Pulmonary artery endothelial cell (primary cell): ENCODE results near the gene DDX3X. TPM values are rescaled to one million over a fixed set of nuclear protein-coding genes. Genes with fewer than 3 reads are reported as not detected.
"Not testable (repeated sequence)": the region's sequence is repeated elsewhere in the genome, so short reads cannot be mapped to it uniquely, and the experiment has no call there.

Source experiments
- DNase-seq: peaks from one replicate; pipeline ENCODE4 v3.0.0-alpha.2; 2011; ENCODE audit warnings: low read depth, low spot score
- total RNA-seq: library from RNA; depleted of rRNA; stranded (reverse); fragments of >200 nt; gene quantifications from 2 replicates; pipeline ENCODE4 v1.2.3, GENCODE V29; 2014

The DDX3X gene
- total RNA-seq, 1 donor from 2014 or later = 300 TPM

DNA sequence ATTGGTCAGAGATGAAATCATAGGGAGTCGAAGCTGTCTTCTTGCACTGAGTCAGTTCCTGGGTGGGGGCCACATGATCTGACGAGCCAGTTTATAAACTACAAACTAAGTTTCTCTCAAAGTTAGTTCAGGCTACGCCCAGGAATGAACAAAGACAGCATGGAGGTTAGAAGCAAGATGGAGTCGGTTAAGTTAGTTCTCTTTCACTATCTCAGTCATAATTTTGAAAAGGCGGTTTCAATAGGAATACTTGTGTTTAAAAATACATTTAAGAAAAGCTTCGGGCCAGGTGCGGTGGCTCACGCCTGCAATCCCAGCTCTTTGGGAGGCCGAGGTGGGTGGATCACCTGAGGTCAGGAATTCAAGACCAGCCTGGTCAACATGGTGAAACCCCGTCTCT, 77.3 kb downstream of the DDX3X start:
- not testable (repeated sequence) for DNase-seq

DNA sequence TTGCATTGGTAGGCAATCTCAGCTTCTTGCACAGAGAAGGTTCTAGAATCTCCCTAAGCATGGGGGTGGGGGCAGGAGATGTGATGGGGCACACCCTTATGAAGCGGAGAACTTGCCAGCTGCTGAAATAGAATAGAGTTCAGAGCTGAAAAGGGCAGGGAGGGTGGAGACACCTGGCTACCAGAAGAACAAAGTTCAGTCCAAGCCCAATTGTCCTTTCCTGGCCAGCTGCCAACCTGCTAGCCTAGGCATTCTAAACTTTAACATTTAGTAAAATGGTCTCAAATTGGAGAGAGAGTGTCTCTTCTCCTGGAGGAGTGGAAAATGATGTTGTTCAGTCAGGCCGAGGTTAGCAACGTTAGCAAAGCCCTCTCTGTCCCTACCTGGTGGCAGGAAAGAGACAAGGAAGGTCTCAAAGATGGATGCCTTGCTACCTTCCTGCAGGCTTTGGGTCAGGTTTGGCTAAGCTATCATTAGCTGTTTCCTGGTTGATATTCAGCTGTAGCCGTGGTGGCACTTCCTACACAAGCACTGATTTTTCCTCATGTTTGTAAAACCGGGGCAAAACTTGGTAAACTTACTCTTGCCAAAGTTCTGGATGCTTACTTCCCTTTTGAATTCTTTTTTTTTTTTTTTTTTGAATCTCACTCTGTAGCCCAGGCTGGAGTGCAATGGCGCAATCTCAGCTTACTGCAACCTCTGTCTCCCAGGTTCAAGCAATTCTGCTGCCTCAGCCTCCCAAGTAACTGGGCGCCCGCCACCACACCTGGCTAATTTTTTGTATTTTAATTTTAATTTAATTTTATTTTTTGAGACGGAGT, 78.5 kb downstream of the DDX3X start:
- DNase-seq = no peak

Other genes with a start within 250 kb of the DDX3X start
- 120 and 144 TPM in 2 replicates for gene USP9X, start 248.7 kb upstream of the DDX3X start, total RNA-seq
- not detected in 2 replicates for gene NYX, start 113.2 kb downstream of the DDX3X start, total RNA-seq